Cardiac septum (tissue), 1 donor: ENCODE data around the gene E2F4. TPM values are rescaled to one million over a fixed set of nuclear protein-coding genes. Genes with fewer than 3 reads are reported as not detected.

Experiments used
- DNase-seq: peaks from one replicate; pipeline ENCODE4 v3.0.0-alpha.2; 2020; ENCODE audit warnings: low spot score
- intact Hi-C: fragments of 100-400 bp; cut with DNase I; formaldehyde crosslinking; loops from one replicate; pipeline ENCODE4 v1.14.0; 2022
- total RNA-seq: library from RNA; stranded (reverse); fragmentation: NEBNext Ultra II Directional; extraction: Animal tissue kit (Norgen Biotek cat#: 25700); gene quantifications from one replicate; pipeline ENCODE4 v1.2.1, GENCODE V29; 2021
- donor health status: DM: no; HTN: no; CAD: no.

E2F4 gene
- total RNA-seq, 1 donor from 2014 or later = 34.4 TPM

DNA sequence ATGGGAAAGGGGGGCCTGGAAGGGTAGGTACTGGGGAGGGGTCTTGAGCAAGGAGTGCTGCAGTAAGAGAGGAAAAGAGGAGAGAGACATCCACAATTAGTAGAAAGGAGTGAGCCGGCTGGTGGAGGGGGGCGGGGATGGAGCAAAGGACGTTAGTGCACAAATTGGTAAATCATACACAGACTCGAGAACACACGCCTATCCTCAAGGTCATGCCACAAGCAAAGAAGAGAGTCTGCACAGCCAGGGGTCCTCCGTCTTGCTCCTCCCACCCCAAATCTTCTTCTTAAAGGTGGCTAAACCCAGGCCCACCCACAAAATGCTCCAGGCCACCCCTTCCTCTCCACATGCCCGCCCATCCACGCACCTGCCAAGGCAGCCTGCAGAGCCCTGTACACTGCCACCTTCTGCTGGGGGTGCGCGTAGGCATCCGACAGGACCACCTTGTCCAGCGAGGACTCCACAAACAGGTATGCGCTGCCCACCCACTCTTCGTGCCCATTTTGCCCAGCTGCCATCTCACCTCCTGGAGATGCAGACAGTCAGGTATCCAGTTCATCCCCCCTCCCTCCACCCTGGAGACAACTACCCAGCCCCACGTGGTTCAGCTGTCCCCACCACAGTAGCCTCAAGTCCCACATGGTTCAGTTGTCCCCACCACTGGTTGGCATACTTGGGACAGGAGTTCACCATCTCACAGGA, 35.7 kb upstream of the E2F4 start:
- intact Hi-C loops = loop anchor here (5.0 kb wide), 3 partner anchors 49 to 259 kb away; partner anchors contain the start of gene PHAF1
- no peak for DNase-seq

DNA sequence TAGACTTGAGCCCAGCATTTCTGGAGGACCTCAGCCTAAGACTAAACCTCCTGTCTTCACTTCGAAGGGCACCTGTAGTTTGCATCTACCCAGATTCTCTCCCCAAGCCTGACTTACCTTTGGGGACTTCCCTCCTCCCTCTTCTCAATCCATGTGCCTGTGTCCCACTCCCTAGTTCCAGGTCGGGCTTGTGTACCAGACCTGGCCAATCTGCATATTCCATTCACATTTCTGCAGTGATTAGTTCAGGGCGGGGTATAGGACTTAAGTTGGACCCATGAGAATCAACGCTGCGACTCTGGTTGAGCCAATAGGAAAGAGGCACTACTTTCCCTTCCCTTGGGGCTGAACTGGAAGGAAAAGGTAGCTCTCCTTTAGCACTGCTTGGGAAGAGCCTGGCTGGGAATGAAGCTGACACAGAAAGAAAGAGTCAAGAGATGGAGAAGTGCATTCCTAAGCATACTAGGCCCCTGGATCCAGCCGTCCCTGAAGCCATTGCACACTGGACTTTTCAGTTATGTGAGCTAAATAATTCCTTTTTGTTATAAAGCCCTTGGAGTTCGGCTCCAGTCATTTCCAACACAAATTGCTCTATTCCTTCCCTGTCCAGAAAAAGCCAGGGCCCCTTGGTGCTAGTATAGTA, 34.7 kb upstream of the E2F4 start:
- intact Hi-C loops = loop anchor here (5.0 kb wide), 3 partner anchors 50 to 260 kb away; partner anchors contain the start of gene PHAF1
- no peak for DNase-seq

DNA sequence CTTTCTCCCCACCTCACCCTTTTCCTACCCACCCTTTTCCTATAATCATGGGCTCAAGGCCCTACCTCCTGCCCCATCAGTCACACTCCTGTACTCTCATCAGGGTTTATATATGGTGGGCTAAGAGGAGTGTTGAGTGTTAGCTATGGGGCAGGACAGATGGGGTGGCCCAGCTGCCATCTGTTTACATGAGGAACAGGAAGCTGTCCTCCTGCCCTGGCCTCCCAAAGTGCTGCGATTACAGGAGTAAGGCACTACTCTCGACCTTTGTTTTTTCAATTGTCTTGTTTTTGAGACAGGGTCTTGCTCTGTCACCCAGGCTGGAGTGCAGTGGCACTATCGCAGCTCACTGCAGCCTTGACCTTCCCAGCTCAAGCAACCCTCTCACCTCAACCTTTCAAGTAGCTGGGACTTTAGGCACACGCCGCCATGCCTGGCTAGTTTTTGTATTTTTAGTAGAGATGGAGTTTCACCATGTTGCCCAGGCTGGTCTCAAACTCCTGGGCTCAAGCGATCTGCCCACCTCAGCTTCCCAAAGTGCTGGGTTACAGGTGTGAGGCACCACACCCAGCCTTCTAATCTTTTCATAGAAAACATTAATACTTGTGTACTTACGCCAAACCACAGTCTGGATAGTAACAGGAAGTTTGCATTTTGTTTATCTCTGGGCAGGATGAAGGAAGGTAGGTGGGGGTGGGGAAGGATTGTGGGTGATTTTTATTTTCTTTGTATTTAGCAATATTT, 33.9 kb upstream of the E2F4 start:
- no peak for DNase-seq
- intact Hi-C loops = loop anchor here (5.0 kb wide), 3 partner anchors 51 to 261 kb away; partner anchors contain the start of gene PHAF1

DNA sequence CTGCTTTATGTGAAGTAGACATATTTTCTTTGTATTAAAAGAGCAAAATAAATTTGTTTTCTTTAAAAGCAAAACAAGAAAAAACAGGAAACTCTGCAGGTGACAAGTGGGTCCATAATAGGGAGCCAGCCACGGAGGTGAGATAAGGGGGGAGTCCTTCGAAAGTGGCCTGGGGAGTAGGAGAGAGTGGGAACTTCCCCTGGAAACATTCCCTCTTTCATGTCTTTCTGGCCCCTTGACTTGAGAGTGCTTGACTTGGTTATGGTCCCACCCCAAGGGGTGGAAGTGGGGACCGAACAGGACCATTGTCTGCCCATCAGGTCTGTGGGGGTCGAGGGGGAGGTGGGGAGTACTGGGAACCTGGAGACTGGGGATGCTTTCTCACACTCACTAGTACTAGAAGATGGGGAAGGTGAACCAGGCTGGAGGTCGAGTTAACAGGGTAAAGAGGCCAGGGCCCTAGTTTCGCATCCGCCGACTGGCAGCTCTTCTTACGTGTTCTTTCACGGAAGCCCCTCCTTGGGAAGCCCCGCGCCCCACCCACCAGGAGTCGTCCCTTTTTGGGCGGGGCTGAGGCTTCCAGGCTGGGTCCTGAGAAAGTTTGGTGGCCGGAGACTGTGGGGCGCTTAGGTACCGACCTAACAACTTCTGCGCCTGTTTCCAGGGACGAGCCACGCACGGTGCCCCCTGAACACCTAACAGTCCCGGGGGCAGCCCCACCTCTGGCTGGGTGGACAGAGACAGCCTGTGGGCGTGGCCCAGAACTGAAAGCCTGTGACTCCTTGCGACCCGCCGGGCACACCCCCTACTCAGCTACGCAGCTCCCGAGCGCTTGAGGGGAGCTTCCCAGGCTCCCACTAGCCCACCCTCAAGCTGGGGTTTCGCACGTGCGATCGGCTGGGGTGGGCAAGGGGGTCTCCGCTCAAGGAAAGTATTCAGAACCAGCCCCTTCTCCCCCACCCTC, 33.0 kb upstream of the E2F4 start:
- DNase-seq = no peak
- intact Hi-C loops = loop anchor here (5.0 kb wide), 3 partner anchors 52 to 262 kb away; partner anchors contain the start of gene PHAF1

DNA sequence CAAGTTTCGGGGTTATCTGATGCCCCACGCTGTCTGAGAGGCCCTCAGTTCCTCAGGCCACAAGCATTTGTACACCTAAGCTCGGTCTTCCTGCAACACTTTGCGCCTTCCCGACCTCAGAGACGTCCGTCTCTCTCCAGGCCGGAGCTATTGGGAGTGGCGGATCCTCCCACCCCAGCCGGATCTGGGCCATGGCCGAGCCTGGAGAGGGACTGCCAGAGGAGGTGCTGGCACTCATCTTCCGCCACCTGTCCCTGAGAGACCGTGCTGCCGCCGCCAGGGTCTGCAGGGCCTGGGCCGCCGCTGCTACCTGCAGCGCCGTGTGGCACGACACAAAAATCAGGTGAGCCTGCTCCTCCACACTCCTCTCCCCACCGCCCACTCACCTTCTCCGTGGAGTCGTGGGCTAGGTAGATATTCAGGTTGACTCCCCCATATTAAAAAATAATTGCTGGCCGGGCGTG, 30.3 kb upstream of the E2F4 start:
- intact Hi-C loops = loop anchor here (2.0 kb wide), 1 partner anchor 23 kb away; no protein-coding TSS in a partner anchor

DNA sequence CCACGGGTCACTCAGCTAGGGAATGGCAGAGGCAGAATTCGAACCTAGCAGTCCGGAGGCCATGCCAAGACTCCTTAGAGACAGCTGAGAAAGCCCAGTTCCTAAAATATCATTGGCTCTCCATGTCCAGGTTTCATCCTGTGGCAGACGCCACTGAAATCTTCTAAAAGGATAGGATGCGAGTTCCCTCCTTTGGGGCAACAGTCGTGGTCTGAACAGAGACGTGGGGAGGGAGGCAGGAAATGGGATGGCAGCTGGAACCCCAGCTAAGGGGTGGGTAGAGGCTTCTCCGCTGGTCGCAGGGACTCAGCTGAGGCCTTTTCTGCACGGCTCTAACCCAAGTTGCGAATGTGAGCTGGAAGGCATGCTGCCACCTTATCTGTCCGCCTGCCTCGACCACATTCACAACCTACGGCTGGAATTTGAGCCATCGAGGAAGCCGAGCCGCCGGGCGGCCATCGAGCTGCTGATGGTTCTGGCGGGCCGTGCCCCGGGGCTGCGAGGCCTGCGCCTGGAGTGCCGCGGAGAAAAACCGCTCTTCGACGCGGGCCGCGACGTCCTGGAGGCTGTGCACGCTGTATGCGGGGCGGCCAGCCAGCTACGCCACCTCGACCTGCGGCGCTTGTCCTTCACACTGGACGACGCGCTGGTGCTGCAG, 29.3 kb upstream of the E2F4 start:
- DNase-seq = no peak
- intact Hi-C loops = no loop called here

More for the DNA sequence above, 30.3 kb upstream of the E2F4 start:
- no peak for DNase-seq

DNA sequence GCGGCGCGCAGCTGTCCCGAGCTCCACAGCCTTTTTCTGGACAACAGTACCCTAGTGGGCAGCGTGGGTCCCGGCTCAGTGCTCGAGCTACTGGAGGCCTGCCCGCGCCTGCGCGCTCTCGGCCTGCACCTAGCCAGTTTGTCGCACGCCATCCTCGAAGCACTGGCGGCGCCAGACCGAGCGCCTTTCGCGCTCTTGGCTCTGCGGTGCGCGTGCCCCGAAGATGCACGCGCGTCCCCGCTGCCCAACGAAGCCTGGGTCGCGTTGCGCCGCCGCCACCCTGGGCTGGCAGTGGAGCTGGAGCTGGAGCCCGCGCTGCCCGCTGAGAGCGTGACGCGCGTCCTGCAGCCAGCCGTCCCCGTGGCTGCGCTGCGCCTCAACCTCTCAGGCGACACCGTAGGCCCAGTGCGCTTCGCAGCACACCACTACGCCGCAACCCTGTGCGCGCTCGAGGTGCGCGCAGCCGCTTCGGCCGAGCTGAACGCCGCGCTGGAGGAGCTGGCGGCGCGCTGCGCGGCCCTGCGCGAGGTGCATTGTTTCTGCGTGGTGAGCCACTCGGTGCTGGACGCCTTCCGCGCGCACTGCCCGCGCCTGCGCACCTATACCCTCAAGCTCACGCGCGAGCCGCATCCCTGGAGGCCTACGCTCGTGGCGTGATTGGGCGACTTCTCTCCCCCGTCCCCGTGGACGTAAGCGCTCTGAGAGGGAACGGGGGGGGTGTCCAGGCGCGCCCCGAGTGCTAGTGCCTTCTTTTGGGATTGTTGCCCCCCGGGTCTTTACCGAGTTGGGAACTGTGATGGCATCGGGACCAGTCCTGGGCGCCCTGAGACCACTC, 28.6 kb upstream of the E2F4 start:
- DNase-seq = no peak
- intact Hi-C loops = no loop called here

DNA sequence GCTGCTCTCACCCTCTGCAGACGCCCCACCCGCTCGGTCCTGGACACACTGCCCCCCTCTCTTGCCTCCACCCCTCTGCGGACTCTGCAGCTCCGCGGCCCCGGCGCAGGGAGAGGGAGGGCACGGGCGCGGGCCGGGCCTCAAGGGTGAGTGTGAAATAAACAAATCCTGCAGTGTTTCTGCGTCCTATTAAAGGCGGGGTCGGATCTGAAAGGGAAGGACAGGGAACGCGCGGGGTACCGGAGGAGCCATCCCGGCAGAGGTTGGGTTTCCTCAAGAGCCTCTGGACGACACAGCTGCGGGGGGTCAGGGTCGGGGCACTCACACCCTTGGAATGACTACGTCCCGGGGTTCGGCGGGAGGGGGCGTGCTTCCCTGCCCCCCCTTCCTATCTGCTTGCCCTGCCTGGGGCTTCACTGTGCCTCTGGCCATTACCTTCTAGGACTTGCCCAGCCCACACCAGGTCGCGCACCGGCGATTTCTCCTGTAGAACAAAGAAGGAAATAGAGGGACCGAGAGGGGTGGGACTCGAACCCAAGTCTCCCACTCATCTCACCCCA, 27.9 kb upstream of the E2F4 start:
- no peak for DNase-seq
- intact Hi-C loops = no loop called here

DNA sequence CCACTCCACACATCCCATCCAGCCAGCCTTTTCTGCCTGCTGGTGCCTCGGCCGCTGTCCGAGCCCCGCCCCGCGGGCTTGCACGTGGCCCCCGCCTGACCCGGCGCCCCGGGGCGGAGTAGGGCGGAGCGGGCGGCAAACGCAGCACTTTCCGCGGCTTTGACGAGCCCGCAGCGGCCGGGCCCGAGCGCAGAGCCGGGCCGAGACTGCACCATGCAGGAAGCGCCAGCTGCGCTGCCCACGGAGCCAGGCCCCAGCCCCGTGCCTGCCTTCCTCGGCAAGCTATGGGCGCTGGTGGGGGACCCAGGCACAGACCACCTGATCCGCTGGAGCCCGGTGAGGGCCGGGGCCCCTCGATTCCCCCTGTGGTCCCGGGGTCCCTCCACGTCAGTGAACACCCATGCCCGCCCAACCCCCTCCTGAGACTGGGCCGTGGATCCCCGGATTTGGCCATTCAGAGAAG, 27.3 kb upstream of the E2F4 start, which contains the start of gene HSF4:
TSS of gene HSF4 (plus strand) at position 147 of the 463 bp plus-strand sequence. CDS start at position 214, 67 bp downstream.
- DNase-seq = no peak
- intact Hi-C loops = no loop called here

DNA sequence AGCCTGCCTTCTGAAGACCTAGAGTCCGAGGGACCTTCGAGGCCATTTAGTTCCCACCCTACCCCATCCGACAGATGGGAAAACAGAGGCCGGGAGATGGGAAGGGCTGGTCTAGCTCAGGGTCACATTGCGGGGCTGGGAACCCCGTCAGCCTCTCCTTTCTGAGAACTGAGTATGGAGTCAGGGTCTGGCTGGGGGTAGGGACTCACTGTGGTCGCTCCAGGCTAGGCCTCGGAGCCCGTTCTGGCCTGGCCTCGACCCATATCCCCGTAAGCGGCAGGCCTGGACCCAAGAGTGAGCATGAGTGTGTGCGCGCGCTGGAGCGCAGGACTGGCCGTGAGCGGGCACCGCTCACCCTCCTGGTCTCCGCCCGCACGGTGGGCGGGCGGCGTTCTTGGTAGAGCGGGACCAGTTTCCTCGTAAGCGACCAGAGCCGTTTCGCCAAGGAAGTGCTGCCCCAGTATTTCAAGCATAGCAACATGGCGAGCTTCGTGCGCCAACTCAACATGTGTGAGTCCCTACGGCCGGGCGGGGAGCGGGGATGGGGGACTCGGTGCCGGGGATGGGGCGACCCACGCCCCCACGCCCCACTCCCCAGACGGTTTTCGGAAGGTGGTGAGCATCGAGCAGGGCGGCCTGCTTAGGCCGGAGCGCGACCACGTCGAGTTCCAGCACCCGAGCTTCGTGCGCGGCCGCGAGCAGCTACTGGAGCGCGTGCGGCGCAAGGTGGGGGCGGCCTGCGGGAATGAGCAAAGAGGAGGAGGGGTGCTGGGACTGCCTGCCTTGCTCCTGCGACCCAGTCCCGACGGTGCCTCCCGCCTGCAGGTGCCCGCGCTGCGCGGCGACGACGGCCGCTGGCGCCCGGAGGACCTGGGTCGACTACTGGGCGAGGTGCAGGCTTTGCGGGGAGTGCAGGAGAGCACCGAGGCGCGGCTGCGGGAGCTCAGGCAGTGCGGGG, 26.6 kb upstream of the E2F4 start:
- intact Hi-C loops = no loop called here
- DNase-seq = no peak

DNA sequence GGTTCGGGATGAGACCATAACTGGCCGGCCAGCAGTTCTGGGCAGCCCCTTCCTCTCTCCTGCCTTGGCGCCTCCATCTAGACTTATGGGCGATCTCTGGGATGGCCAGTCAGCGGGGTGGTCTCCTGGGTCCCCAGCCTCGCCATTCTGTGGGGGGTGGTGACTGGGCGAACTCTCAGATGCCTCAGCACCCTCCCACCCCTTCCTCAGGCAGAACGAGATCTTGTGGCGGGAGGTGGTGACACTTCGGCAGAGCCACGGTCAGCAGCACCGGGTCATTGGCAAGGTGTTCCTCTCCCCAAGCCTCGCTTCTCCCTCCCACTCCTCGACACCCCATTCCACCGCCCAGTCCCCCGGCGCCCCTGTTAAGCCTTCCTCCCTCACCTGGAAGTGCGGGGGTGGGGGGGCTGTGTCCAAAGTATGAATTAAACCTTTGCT, 25.8 kb upstream of the E2F4 start:
- no peak for DNase-seq
- intact Hi-C loops = no loop called here

DNA sequence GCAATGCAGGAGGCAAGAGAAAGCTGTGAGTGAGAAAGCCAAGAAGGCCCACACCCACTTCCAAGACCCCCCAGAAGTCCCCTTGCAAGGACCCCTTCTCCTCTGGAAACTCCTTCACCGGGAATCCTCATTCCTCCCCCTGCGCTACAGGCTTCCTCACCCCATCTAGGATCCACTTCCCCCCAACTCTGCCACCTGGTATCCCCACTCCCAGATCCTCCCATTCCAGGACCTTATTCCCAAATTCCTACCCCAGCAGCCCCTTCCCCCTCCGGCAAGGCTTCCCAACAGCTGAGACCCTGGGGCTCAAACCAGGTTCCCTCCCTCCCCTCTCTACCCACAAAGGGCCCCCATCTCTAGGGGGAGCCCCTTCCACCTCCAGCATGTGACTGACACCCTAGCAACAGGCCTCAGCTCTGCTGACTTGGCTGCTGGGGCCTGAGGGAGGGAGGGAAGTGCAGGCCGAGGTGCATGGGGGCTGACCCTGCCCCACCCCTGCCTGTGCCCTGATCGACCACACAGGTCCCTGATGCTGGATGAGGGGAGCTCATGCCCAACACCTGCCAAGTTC, 25.3 kb upstream of the E2F4 start:
- DNase-seq = no peak
- intact Hi-C loops = no loop called here

DNA sequence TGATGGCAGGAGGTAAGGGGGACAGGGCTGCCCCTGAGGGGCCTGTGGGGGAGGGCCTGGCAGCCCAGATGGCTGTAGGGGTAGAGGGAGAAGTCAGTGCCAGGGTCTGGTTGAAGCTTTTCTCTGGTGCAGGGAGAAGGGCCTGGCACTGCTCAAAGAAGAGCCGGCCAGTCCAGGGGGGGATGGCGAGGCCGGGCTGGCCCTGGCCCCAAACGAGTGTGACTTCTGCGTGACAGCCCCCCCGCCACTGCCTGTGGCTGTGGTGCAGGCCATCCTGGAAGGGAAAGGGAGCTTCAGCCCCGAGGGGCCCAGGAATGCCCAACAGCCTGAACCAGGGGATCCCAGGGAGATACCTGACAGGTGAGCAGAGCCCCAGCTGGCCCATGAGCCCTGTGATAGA, 24.4 kb upstream of the E2F4 start:
- intact Hi-C loops = no loop called here
- peak; percentile 51 for DNase-seq

DNA sequence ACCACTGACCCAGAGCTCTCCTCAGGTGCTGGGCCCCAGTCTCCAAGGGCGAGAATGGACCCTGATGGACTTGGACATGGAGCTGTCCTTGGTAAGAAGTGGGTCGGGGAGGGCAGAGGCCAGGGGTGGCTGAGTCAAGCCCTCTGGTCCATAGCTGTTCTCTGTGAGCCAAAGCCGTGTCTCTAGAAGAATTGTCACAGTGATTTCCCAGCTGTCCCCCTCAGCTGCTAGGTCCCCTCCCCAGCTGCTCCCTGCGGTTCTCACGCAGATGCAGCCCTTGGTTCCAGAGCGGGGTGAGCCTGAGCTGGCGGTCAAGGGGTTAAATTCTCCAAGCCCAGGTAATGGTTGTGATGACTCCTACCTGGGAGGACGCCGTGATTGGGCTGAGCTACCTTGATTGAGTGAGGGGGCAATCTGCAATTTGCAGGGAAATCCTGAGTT, 22.9 kb upstream of the E2F4 start:
- DNase-seq = peak; percentile 64
- intact Hi-C loops = no loop called here

DNA sequence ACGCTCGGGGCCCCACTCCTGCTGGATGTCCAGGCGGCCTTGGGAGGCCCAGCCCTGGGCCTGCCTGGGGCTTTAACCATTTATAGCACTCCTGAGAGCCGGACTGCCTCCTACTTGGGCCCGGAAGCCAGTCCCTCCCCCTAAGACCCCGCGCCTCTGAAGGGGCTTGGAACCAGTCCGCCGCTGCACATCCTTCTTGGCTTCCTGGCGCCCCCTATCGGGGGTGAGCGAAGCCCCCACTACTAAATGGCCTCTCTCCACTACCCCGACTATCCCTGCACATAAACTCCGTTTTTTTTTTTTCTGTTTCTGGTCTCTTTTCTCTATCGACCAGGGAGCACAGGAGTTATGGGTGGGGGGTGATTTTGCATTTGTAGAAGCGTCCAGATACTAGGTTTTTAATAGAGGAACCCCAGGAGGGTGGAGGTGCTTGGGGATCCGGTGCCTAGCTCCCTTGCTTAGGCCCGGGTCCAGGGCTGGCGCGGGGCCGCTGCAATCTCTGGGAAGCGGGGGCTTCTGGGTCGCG, 22.2 kb upstream of the E2F4 start:
- intact Hi-C loops = no loop called here
- DNase-seq = peak; percentile 77
